Left ventricle myocardium inferior (tissue), 1 donor: Measurements from ENCODE around the gene ZDHHC7. TPM values are rescaled to one million over a fixed set of nuclear protein-coding genes. Genes with fewer than 3 reads are reported as not detected.

Experiments
- total RNA-seq: library from RNA; stranded (reverse); fragmentation: NEBNext Ultra II Directional; extraction: Animal tissue kit (Norgen Biotek cat#: 25700); gene quantifications from one replicate; pipeline ENCODE4 v1.2.1, GENCODE V29; 2021
- donor health status: DM: no; HTN: yes; CAD: no; lungs with severe emphysema.

ZDHHC7 gene
- total RNA-seq, 1 donor from 2014 or later = 36.8 TPM

Other genes starting within 250 kb of the ZDHHC7 start
- 12.8 TPM for gene CRISPLD2, start 191.6 kb downstream of the ZDHHC7 start, total RNA-seq
- 10.0 TPM for gene KIAA0513, start 16.3 kb upstream of the ZDHHC7 start, total RNA-seq
- gene CIBAR2, start 100.9 kb upstream of the ZDHHC7 start, total RNA-seq = not detected